ENCODE measurements around the gene ZRANB1. TPM values are rescaled to one million over a fixed set of nuclear protein-coding genes. Genes with fewer than 3 reads are reported as not detected.

ZRANB1 gene
- polyA plus RNA-seq, 1 of the 3 experiments (the other 2 are of a cell fraction) = 6.2 TPM

- CTCF ChIA-PET = interaction anchor here (1.0 to 3.4 kb wide), 5 partner anchors 10 to 35 kb away, joined by 3 to 21 read pairs (median 6); no protein-coding TSS in a partner anchor
- peaks cover 6% of the 10 kb centered on the region for H3F3A ChIP-seq (replicated peaks; ENCODE audit: insufficient read depth)
- no peaks in the 10 kb centered on the region for H3K27me3 ChIP-seq (ENCODE audit: insufficient read depth)
- POLR2A ChIA-PET = interaction anchor here (1.7 kb wide), 1 partner anchor 9 kb away, joined by 4 read pairs; no protein-coding TSS in a partner anchor
- no peak overlapping the region for H3K4me2 ChIP-seq
- H2AFZ ChIP-seq (ENCODE audit: low read depth) = no peak overlapping the region
- no peak overlapping the region for H3K4me3 ChIP-seq (ENCODE audit: low read depth in 2 of 2, low read length in 1 of 2)
- WGBS (ENCODE audit: low lambda C conversion rate) = 97% methylated on average over 26 of the region's 51 CpGs
- H3K9me3 ChIP-seq = no peaks in the 10 kb centered on the region
- TF ChIP-seq FOSL2 (IDR thresholded peaks at IDR 0.05; ENCODE audit: borderline replicate concordance, low read depth) = no peak
- TF ChIP-seq USF2 (IDR thresholded peaks at IDR 0.05; ENCODE audit: borderline replicate concordance, low read depth, low read length) = no peak
- no peak for TF ChIP-seq NFIC (IDR thresholded peaks at IDR 0.05; ENCODE audit: borderline replicate concordance)
- peaks cover 82% of the 10 kb centered on the region for H4K20me1 ChIP-seq (ENCODE audit: insufficient read depth)
- peaks cover 0 to 24% of the 10 kb centered on the region in 2 experiments for H3K36me3 ChIP-seq (replicated peaks in 1 of 2; ENCODE audit: control insufficient read depth in 1 of 2, insufficient read depth in 2 of 2, low read length in 1 of 2)
- peaks cover 89% of the 10 kb centered on the region for H3K79me2 ChIP-seq (ENCODE audit: insufficient read depth)
- no peak for DNase-seq
- H3K27ac ChIP-seq (ENCODE audit: low read depth in 2 of 2, low read length in 1 of 2) = peak overlapping the region; percentile 67 to 100; a peak in 3 of 4 replicates
- no peak overlapping the region for H3K9ac ChIP-seq
- H3K9me2 ChIP-seq = no peaks in the 10 kb centered on the region
- peaks cover 32 to 87% of the 10 kb centered on the region in 2 experiments for H3K4me1 ChIP-seq (ENCODE audit: control insufficient read depth in 1 of 2, insufficient read depth in 2 of 2, low read depth in 1 of 2, low read length in 1 of 2)
Measured at GRCh38 chr10:125026036-125026931, 84.4 kb downstream of the ZRANB1 start.

GRCh38 chr10:125026974-125027735 lies 85.2 kb downstream of the ZRANB1 start:
- DNase-seq = no peak
- Histone ChIP-seq H3K4me3 (ENCODE audit: low read depth in 2 of 2, low read length in 1 of 2) (no peak overlapping the region), H3F3A (replicated peaks; ENCODE audit: insufficient read depth) (peaks cover 6% of the 10 kb centered on the region), H3K27ac (ENCODE audit: low read depth in 2 of 2, low read length in 1 of 2) (peak overlapping the region in 1 of 2 experiments; percentile 100; a peak in 2 of 4 replicates), H3K9ac (no peak overlapping the region), H3K4me1 (ENCODE audit: control insufficient read depth in 1 of 2, insufficient read depth in 2 of 2, low read depth in 1 of 2, low read length in 1 of 2) (peaks cover 32 to 79% of the 10 kb centered on the region in 2 experiments), H3K27me3 (ENCODE audit: insufficient read depth) (no peaks in the 10 kb centered on the region), H2AFZ (ENCODE audit: low read depth) (no peak overlapping the region), H3K9me3 (no peaks in the 10 kb centered on the region), H3K79me2 (ENCODE audit: insufficient read depth) (peaks cover 89% of the 10 kb centered on the region), H3K4me2 (no peak overlapping the region), H3K36me3 (replicated peaks in 1 of 2; ENCODE audit: control insufficient read depth in 1 of 2, insufficient read depth in 2 of 2, low read length in 1 of 2) (peaks cover 0 to 22% of the 10 kb centered on the region in 2 experiments), H4K20me1 (ENCODE audit: insufficient read depth) (peaks cover 80% of the 10 kb centered on the region), H3K9me2 (no peaks in the 10 kb centered on the region)
- TF ChIP-seq REST (IDR thresholded peaks at IDR 0.05; ENCODE audit: low read depth, low read length) (no peak), MAX (IDR thresholded peaks at IDR 0.05; ENCODE audit: low read depth) (no peak), RAD21 (IDR thresholded peaks at IDR 0.05; ENCODE audit: low read length) (no peak), EP300 (IDR thresholded peaks at IDR 0.05; ENCODE audit: borderline replicate concordance in 1 of 2, low read depth in 1 of 2, low read length in 1 of 2) (no peak), ZBTB33 (IDR thresholded peaks at IDR 0.05; ENCODE audit: borderline replicate concordance, low read depth) (no peak), GABPA (IDR thresholded peaks at IDR 0.05; ENCODE audit: low read depth) (no peak), USF2 (IDR thresholded peaks at IDR 0.05; ENCODE audit: borderline replicate concordance, low read depth, low read length) (no peak), POLR2AphosphoS5 (IDR thresholded peaks at IDR 0.05; ENCODE audit: low read depth, low read length) (no peak), ELF1 (IDR thresholded peaks at IDR 0.05) (no peak), NRF1 (IDR thresholded peaks at IDR 0.05; ENCODE audit: low read depth, low read length) (no peak), RFX5 (IDR thresholded peaks at IDR 0.05; ENCODE audit: low read length) (no peak), GATA2 (CRISPR knock-in tag; IDR thresholded peaks at IDR 0.05) (no peak)
- WGBS (ENCODE audit: low lambda C conversion rate) = 92% methylated on average over 12 of the region's 40 CpGs
- ChIA-PET CTCF (interaction anchor here (1.0 to 3.4 kb wide), 9 partner anchors 9 to 35 kb away, joined by 3 to 21 read pairs (median 5); no protein-coding TSS in a partner anchor), POLR2A (interaction anchor here (1.4 to 1.7 kb wide), 2 partner anchors 9 to 10 kb away, joined by 4 to 6 read pairs; no protein-coding TSS in a partner anchor)

Data from SK-N-SH (cell line).